CD14-positive monocyte (primary cell): ENCODE results near the gene DOCK6. TPM values are rescaled to one million over a fixed set of nuclear protein-coding genes. Genes with fewer than 3 reads are reported as not detected.

Experiments used
- DNase-seq, 3 donors: peaks; one replicate each; pipeline ENCODE4 v3.0.0-alpha.2; 2011 to 2022
- H2AFZ ChIP-seq: 2 replicates; pipeline ENCODE4 v1.6.0; 2012; ENCODE audit warnings: mild to moderate bottlenecking, low read depth, low read length, inconsistent platforms; ENCODE audit not compliant: insufficient read depth, poor library complexity, severe bottlenecking
- H3K27ac ChIP-seq, 2 donors: 1 replicate in 1 of 2; 2 replicates in 1 of 2; pipeline ENCODE4 v1.5.1; 2012 to 2013; ENCODE audit warnings: low read length in 2 of 2, control low read depth in 1 of 2, inconsistent platforms in 1 of 2, low read depth in 1 of 2, mild to moderate bottlenecking in 1 of 2
- H3K27me3 ChIP-seq, 2 donors: one replicate each; pipeline versions ENCODE4 v1.6.0 to v1.6.1; 2011 to 2013; ENCODE audit warnings: low read length in 2 of 2; ENCODE audit not compliant: control insufficient read depth in 2 of 2, insufficient read depth in 2 of 2
- H3K36me3 ChIP-seq, 2 donors: replicated peaks in 1 of 2; 1 replicate in 1 of 2; 2 replicates in 1 of 2; pipeline versions ENCODE4 v1.5.1 to v1.6.1; 2012 to 2013; ENCODE audit warnings: low read length in 2 of 2, control low read depth in 1 of 2, inconsistent platforms in 1 of 2, mild to moderate bottlenecking in 1 of 2; ENCODE audit not compliant: insufficient read depth in 2 of 2, control insufficient read depth in 1 of 2
- H3K4me1 ChIP-seq, 2 donors: 1 replicate in 1 of 2; 2 replicates in 1 of 2; pipeline versions ENCODE4 v1.5.1 to v1.6.1; 2012 to 2013; ENCODE audit warnings: low read length in 2 of 2, control low read depth in 1 of 2, inconsistent platforms in 1 of 2, mild to moderate bottlenecking in 1 of 2, moderate library complexity in 1 of 2; ENCODE audit not compliant: insufficient read depth in 2 of 2, control insufficient read depth in 1 of 2
- H3K4me2 ChIP-seq: replicated peaks from 2 replicates; pipeline ENCODE3; 2012; ENCODE audit warnings: low read length, moderate library complexity, mild to moderate bottlenecking; ENCODE audit not compliant: poor library complexity, severe bottlenecking; ENCODE audit errors: extremely low read depth
- H3K4me3 ChIP-seq, 3 experiments: fragments of 200-600 bp in 1 of 3; sonication (generic) in 1 of 3; replicated peaks in 1 of 3; 1 replicate in 2 of 3; 2 replicates in 1 of 3; pipeline ENCODE4 v1.5.1; 2011 to 2013; ENCODE audit warnings: low read length in 3 of 3, mild to moderate bottlenecking in 3 of 3, control low read depth in 2 of 3, low read depth in 2 of 3, inconsistent platforms in 1 of 3, moderate library complexity in 1 of 3
- H3K79me2 ChIP-seq: 2 replicates; pipeline ENCODE4 v1.6.0; 2012; ENCODE audit warnings: mild to moderate bottlenecking, control low read depth, inconsistent platforms, low read length, moderate library complexity; ENCODE audit not compliant: insufficient read depth
- H3K9ac ChIP-seq: 2 replicates; pipeline ENCODE4 v1.6.0; 2017; ENCODE audit warnings: low read length, mild to moderate bottlenecking; ENCODE audit not compliant: insufficient read depth, poor library complexity, severe bottlenecking
- H3K9me3 ChIP-seq, 2 donors: replicated peaks in 1 of 2; 1 replicate in 1 of 2; 2 replicates in 1 of 2; pipeline versions ENCODE4 v1.5.1 to v1.6.1; 2012 to 2013; ENCODE audit warnings: low read length in 2 of 2, control low read depth in 1 of 2; ENCODE audit not compliant: control insufficient read depth in 1 of 2, insufficient read depth in 1 of 2
- H4K20me1 ChIP-seq: 2 replicates; pipeline ENCODE4 v1.6.0; 2012; ENCODE audit warnings: mild to moderate bottlenecking, low read length, control low read depth, moderate library complexity; ENCODE audit not compliant: insufficient read depth
- H3K27ac Mint-ChIP-seq, 7 donors: one replicate each; pipeline ENCODE4 v1.8.0; 2020; ENCODE audit warnings: mild to moderate bottlenecking in 7 of 7, mixed read lengths in 7 of 7, moderate library complexity in 6 of 7, inconsistent platforms in 2 of 7
- H3K27me3 Mint-ChIP-seq, 3 donors: one replicate each; pipeline ENCODE4 v1.8.0; 2021 to 2022; ENCODE audit warnings: low read depth in 3 of 3, mild to moderate bottlenecking in 3 of 3, mixed read lengths in 3 of 3, moderate library complexity in 3 of 3, inconsistent platforms in 1 of 3
- H3K36me3 Mint-ChIP-seq, 2 donors: one replicate each; pipeline ENCODE4 v1.8.0; 2020; ENCODE audit warnings: mixed read lengths in 2 of 2, inconsistent platforms in 1 of 2, mild to moderate bottlenecking in 1 of 2
- H3K4me1 Mint-ChIP-seq: one replicate; pipeline ENCODE4 v1.8.0; 2020; ENCODE audit warnings: mild to moderate bottlenecking, mixed read lengths
- H3K4me3 Mint-ChIP-seq, 2 donors: one replicate each; pipeline ENCODE4 v1.8.0; 2020; ENCODE audit warnings: mild to moderate bottlenecking in 2 of 2, mixed read lengths in 2 of 2, moderate library complexity in 1 of 2
- H3K9me3 Mint-ChIP-seq, 7 donors: one replicate each; pipeline ENCODE4 v1.8.0; 2020 to 2022; ENCODE audit warnings: mixed read lengths in 7 of 7, mild to moderate bottlenecking in 6 of 7, moderate library complexity in 6 of 7, inconsistent platforms in 2 of 7
- CTCF ChIP-seq: fragments of 200-600 bp; IDR thresholded peaks from one replicate; pipeline ENCODE4 v1.8.0; 2022; ENCODE audit warnings: antibody characterized with exemption, mild to moderate bottlenecking
- WGBS: methylation state at CpG from one replicate; pipeline ENCODE4 v1.1.5; 2013; ENCODE audit warnings: missing lambda C conversion rate; ENCODE audit not compliant: insufficient coverage; 5-methylcytosine and 5-hydroxymethylcytosine counted together
- intact Hi-C, 2 donors: fragments of 100-400 bp; cut with micrococcal nuclease; formaldehyde crosslinking; loops; one replicate each; pipeline versions ENCODE4 v1.15.0 to v1.15.1; 2023
- polyA plus RNA-seq, 3 donors: library from polyadenylated mRNA; depleted of rRNA in 1 of 3; unstranded in 2 of 3; stranded (reverse) in 1 of 3; fragments of 300-500 nt in 2 of 3; fragments of >200 nt in 1 of 3; fragmentation: Illumina TruSeq in 2 of 3; gene quantifications; 1 replicate in 2 of 3; 2 replicates in 1 of 3; pipeline ENCODE4 v1.2.3, GENCODE V29; 2012 to 2021

DOCK6 gene
- polyA plus RNA-seq, 3 donors: 0.03 to 0.93 (median 0.18) TPM

- no peaks in the 10 kb centered on the region for H3K79me2 ChIP-seq
- no peak overlapping the region for H2AFZ ChIP-seq
- no peak overlapping the region for H3K4me2 ChIP-seq
- H3K9me3 Mint-ChIP-seq: no peaks in the 10 kb centered on the region
- H3K4me1 Mint-ChIP-seq: peaks cover 6% of the 10 kb centered on the region
- no peak overlapping the region for H3K4me3 Mint-ChIP-seq
- H3K9me3 ChIP-seq: no peaks in the 10 kb centered on the region
- H3K9ac ChIP-seq: no peak overlapping the region
- H3K27ac ChIP-seq: no peak overlapping the region
- H3K36me3 ChIP-seq: no peaks in the 10 kb centered on the region
- H3K27me3 ChIP-seq: no peaks in the 10 kb centered on the region
- H4K20me1 ChIP-seq: no peaks in the 10 kb centered on the region
- 92% methylated on average over 6 of the region's 7 CpGs for WGBS
- intact Hi-C loops: no loop called here
- no peaks in the 10 kb centered on the region for H3K4me1 ChIP-seq
- H3K27me3 Mint-ChIP-seq: no peaks in the 10 kb centered on the region
- no peak for TF ChIP-seq CTCF
- peaks cover 6 to 8% of the 10 kb centered on the region in 2 donors for H3K36me3 Mint-ChIP-seq
- H3K27ac Mint-ChIP-seq: peak overlapping the region in 1 of 7 donors; percentile 48
- no peak for DNase-seq
- H3K4me3 ChIP-seq: no peak overlapping the region
These were observed 86.4 kb downstream of the DOCK6 start for GRCh38 chr19:11175920-11176319.

- H3K4me1 Mint-ChIP-seq: no peaks in the 10 kb centered on the region
- H3K36me3 Mint-ChIP-seq: peaks cover 6 to 15% of the 10 kb centered on the region in 2 donors
- Histone ChIP-seq H3K79me2 (no peaks in the 10 kb centered on the region), H3K9ac (no peak overlapping the region), H3K4me1 (no peaks in the 10 kb centered on the region), H3K4me2 (no peak overlapping the region), H3K27ac (no peak overlapping the region), H3K27me3 (no peaks in the 10 kb centered on the region), H3K4me3 (no peak overlapping the region), H3K36me3 (no peaks in the 10 kb centered on the region), H3K9me3 (no peaks in the 10 kb centered on the region), H4K20me1 (no peaks in the 10 kb centered on the region), H2AFZ (no peak overlapping the region)
- H3K27me3 Mint-ChIP-seq: peaks cover 0 to 1% (median 0%) of the 10 kb centered on the region in 3 donors
- DNase-seq: no peak
- H3K27ac Mint-ChIP-seq: no peak overlapping the region
- intact Hi-C loops: no loop called here
- no peaks in the 10 kb centered on the region for H3K9me3 Mint-ChIP-seq
- TF ChIP-seq CTCF: no peak
- 93% methylated on average over 23 of the region's 27 CpGs for WGBS
- H3K4me3 Mint-ChIP-seq: no peak overlapping the region
These were observed 88.0 kb downstream of the DOCK6 start for GRCh38 chr19:11174336-11174735.
